ENCODE data around the gene AKT1. TPM values are rescaled to one million over a fixed set of nuclear protein-coding genes. Genes with fewer than 3 reads are reported as not detected.

AKT1 gene
- total RNA-seq, 2 experiments from 2014 or later, result 116 to 121 TPM

GRCh38 chr14:104738375-104739019 lies 57.1 kb downstream of the AKT1 start:
- ATAC-seq (no peak), DNase-seq (no peak)
- Mint-ChIP-seq H3K36me3 (ENCODE audit: low read depth) (no peaks in the 10 kb centered on the region), H3K9me3 (no peaks in the 10 kb centered on the region), H3K27me3 (no peaks in the 10 kb centered on the region), H3K4me1 (ENCODE audit: low read depth) (no peaks in the 10 kb centered on the region), H3K27ac (no peak overlapping the region), H3K4me3 (no peak overlapping the region)
- intact Hi-C loops (cut with micrococcal nuclease), result no loop called here
- POLR2A ChIA-PET, result interaction anchor here (1.2 kb wide), 2 partner anchors 14 to 43 kb away, joined by 3 read pairs; partner anchors contain the start of gene SIVA1
- TF ChIP-seq CTCF (IDR thresholded peaks at IDR 0.05), result no peak
- CTCF ChIA-PET, result interaction anchor here (1.1 to 2.0 kb wide), 3 partner anchors 14 to 30 kb away, joined by 3 to 9 read pairs (median 3); partner anchors contain the start of gene ADSS1

- intact Hi-C loops (cut with micrococcal nuclease), result no loop called here
- DNase-seq, result no peak
- H3K4me3 Mint-ChIP-seq, result no peak overlapping the region
- no peak for TF ChIP-seq CTCF (IDR thresholded peaks at IDR 0.05)
- CTCF ChIA-PET, result interaction anchor here (1.8 to 2.0 kb wide), 2 partner anchors 12 to 18 kb away, joined by 5 to 9 read pairs; partner anchors contain the start of gene ADSS1
- H3K27ac Mint-ChIP-seq, result no peak overlapping the region
- H3K4me1 Mint-ChIP-seq (ENCODE audit: low read depth), result no peaks in the 10 kb centered on the region
- H3K27me3 Mint-ChIP-seq, result no peaks in the 10 kb centered on the region
- ATAC-seq, result no peak
- POLR2A ChIA-PET, result interaction anchor here (0.5 kb wide), 1 partner anchor 14 kb away, joined by 3 read pairs; no protein-coding TSS in a partner anchor
- H3K36me3 Mint-ChIP-seq (ENCODE audit: low read depth), result no peaks in the 10 kb centered on the region
- H3K9me3 Mint-ChIP-seq, result no peaks in the 10 kb centered on the region
Observed at GRCh38 chr14:104735830-104736642, 59.5 kb downstream of the AKT1 start.

GRCh38 chr14:104734991-104735779 lies 60.4 kb downstream of the AKT1 start:
- H3K27me3 Mint-ChIP-seq, result no peaks in the 10 kb centered on the region
- H3K4me1 Mint-ChIP-seq (ENCODE audit: low read depth), result no peaks in the 10 kb centered on the region
- ChIA-PET CTCF (interaction anchor here (1.8 kb wide), 1 partner anchor 19 kb away, joined by 5 read pairs; no protein-coding TSS in a partner anchor), POLR2A (interaction anchor here (0.5 kb wide), 1 partner anchor 13 kb away, joined by 3 read pairs; no protein-coding TSS in a partner anchor)
- H3K36me3 Mint-ChIP-seq (ENCODE audit: low read depth), result no peaks in the 10 kb centered on the region
- H3K27ac Mint-ChIP-seq, result no peak overlapping the region
- no peak overlapping the region for H3K4me3 Mint-ChIP-seq
- intact Hi-C loops (cut with micrococcal nuclease), result no loop called here
- DNase-seq (no peak), ATAC-seq (no peak)
- no peak for TF ChIP-seq CTCF (IDR thresholded peaks at IDR 0.05)
- H3K9me3 Mint-ChIP-seq, result no peaks in the 10 kb centered on the region

- no peak for TF ChIP-seq CTCF (IDR thresholded peaks at IDR 0.05)
Observed at GRCh38 chr14:104734601-104734990, 61.0 kb downstream of the AKT1 start.

More at GRCh38 chr14:104734601-104734990, 61.0 kb downstream of the AKT1 start:
- no peak for ATAC-seq
- Mint-ChIP-seq H3K4me3 (no peak overlapping the region), H3K27ac (no peak overlapping the region), H3K36me3 (ENCODE audit: low read depth) (no peaks in the 10 kb centered on the region), H3K9me3 (no peaks in the 10 kb centered on the region), H3K4me1 (ENCODE audit: low read depth) (no peaks in the 10 kb centered on the region), H3K27me3 (no peaks in the 10 kb centered on the region)
- ChIA-PET CTCF (interaction anchor here (1.8 kb wide), 1 partner anchor 19 kb away, joined by 5 read pairs; no protein-coding TSS in a partner anchor), POLR2A (no interaction called here)
- no peak for DNase-seq
- intact Hi-C loops (cut with micrococcal nuclease), result no loop called here
